ENCODE measurements around the gene GPC1.

- TF ChIP-seq CTCF (IDR thresholded peaks at IDR 0.05) (no peak), POLR2A (IDR thresholded peaks at IDR 0.05) (no peak)
Observed at GRCh38 chr2:240422658-240423329, 12.7 kb upstream of the GPC1 start.

Data from right lobe of liver (tissue), 4 donors.